C4-2B (cell line): ENCODE measurements around the gene PPP1R2C.

Source experiments
- H3K27ac ChIP-seq: fragments of 450-650 bp; 2 replicates; pipeline ENCODE4 v1.5.1; 2017
- ZFX ChIP-seq: fragments of 450-650 bp; IDR thresholded peaks from 2 replicates; pipeline ENCODE4 v1.6.1; 2017
- TF ChIP-seq, protein P1 (sequence below): fragments of 450-650 bp; conservative IDR thresholded peaks from 2 replicates; pipeline ENCODE4 v1.5.1; 2017; ENCODE audit warnings: mild to moderate bottlenecking

The PPP1R2C gene

DNA sequence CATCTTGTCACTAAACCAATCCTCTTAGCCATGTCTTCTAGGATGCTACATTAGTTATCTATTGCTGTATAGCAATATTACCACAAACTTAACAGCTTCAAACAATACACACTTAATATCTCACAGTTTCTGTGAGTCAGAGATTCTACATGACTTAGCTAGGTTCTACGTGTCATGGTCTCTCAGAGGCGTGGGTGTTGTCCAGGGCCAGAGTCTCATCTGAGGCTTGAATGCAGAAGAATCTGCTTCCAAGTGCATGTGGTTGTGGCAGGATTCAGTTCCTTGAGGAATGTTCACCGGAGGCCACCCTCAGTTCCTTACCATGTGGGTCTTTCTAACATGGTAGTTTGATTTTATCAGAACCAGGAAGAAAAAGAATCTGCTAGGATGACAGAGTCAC, 26.4 kb downstream of the PPP1R2C start:
- H3K27ac ChIP-seq = no peak overlapping the region
- no peak for TF ChIP-seq ZFX
- TF ChIP-seq, protein P1, sequence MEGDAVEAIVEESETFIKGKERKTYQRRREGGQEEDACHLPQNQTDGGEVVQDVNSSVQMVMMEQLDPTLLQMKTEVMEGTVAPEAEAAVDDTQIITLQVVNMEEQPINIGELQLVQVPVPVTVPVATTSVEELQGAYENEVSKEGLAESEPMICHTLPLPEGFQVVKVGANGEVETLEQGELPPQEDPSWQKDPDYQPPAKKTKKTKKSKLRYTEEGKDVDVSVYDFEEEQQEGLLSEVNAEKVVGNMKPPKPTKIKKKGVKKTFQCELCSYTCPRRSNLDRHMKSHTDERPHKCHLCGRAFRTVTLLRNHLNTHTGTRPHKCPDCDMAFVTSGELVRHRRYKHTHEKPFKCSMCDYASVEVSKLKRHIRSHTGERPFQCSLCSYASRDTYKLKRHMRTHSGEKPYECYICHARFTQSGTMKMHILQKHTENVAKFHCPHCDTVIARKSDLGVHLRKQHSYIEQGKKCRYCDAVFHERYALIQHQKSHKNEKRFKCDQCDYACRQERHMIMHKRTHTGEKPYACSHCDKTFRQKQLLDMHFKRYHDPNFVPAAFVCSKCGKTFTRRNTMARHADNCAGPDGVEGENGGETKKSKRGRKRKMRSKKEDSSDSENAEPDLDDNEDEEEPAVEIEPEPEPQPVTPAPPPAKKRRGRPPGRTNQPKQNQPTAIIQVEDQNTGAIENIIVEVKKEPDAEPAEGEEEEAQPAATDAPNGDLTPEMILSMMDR = no peak

DNA sequence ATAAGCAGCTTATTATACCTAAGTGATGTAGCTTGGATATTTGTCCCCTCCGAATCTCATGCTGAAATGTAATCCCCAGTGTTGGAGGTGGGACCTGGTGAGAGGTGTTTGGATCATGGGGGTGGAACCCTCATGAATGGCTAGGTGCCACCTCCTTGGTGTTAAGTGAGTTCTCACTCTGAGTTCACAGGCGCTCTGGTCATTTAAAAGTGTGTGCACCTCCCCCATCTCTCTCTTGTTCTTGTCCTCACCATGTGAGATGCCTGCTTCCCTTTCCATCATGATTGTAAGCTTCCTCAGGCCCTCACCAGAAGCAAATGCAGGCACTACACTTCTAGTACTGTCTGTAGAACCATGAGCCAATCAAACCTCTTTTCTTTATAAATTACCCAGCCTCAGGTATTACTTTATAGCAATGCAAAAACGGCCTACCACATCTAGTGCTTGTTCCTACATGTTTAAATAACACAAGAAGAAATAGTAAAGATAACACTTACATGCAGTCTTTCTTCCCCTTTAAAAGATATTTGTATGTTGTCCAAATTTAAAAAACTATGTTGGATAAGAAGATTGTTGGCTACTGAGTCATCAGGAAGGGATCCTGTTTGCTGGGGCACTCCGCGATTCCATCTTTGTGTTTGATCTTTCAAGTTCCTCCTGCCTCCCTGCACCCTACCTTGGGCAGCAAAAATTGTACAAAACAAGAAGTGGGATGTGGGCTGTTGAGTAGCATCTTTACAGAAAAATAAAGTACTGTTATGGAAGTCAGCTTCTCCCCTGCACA, 29.7 kb downstream of the PPP1R2C start:
- H3K27ac ChIP-seq = no peak overlapping the region
- TF ChIP-seq, protein P1 = no peak
- no peak for TF ChIP-seq ZFX

DNA sequence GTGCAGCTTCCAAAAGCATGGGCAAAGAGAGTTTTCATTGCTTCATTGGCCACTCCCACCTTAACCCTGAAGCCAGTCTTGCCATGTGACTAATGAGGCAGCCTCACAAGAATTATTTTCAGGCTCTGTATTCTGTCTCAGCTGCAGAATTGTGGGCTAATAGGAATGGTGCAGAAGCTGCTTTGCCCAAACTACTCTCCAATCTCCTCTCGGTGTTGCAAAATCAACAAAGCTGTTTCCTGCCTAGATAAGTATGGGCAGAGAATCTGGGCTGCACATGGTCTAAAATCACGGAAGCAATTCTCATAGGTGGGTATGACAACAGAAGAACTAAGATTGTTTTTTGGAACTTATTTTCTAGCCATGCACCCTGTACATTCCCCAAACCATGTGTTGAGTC, 31.4 kb downstream of the PPP1R2C start:
- H3K27ac ChIP-seq = no peak overlapping the region
- TF ChIP-seq ZFX = no peak
- TF ChIP-seq, protein P1 = no peak

DNA sequence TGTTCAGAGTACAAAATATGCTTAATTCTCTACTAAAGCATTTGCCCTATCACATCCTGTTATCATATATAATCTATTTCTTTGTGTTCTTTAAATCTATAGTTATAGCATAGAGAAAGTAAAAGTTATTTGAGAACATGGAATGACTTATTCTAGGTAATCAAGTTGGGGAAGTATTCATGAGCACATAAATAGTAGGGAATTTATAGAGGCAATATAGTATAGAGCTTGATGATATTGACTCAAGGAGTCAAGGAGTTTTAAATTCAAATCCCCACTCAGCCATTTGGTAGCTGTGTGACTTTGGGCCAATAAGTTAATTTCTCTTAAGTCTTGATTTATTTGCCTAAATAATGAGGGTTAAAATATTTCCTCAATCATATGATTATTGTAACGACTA, 37.5 kb downstream of the PPP1R2C start:
- no peak overlapping the region for H3K27ac ChIP-seq
- TF ChIP-seq ZFX = no peak
- TF ChIP-seq, protein P1 = no peak

DNA sequence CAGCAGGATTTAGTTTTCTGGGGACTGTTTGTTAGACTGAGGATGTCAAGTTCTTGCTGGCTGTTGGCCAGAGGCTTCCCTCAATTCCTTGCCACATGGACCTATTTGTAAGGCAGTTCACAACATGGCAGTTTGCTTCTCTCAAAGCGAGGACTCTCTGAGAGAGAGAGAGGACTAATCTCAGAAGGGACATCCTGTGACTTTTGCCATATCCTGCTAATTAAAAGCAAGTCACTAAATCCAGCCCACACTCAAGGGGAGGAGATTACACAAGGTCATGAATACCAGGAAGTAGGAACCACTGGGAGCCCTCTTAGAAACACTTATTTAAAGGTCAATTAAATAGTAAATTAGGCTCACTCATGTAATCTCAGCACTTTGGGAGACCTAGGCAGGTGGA, 38.2 kb downstream of the PPP1R2C start:
- no peak overlapping the region for H3K27ac ChIP-seq
- TF ChIP-seq, protein P1 = no peak
- TF ChIP-seq ZFX = no peak

DNA sequence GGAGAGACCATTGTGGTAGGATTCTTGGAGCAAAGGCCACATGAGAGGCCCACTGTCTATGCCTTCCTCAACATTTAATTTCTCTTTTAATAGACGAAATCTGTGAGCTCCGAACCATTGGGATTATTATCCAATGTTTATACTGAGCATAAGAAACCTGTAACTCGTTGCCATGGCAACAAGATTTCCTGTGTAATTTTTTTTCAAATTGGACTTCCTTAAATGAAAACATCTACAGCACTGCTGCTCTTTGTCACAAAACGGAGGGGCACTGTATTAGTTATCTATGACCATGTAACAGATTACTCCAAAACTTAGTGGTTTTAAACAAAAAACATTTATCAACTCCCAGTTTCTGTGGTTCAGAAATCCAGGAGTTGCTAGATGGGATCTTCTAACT, 38.7 kb downstream of the PPP1R2C start:
- no peak for TF ChIP-seq ZFX
- TF ChIP-seq, protein P1 = no peak
- H3K27ac ChIP-seq = no peak overlapping the region

DNA sequence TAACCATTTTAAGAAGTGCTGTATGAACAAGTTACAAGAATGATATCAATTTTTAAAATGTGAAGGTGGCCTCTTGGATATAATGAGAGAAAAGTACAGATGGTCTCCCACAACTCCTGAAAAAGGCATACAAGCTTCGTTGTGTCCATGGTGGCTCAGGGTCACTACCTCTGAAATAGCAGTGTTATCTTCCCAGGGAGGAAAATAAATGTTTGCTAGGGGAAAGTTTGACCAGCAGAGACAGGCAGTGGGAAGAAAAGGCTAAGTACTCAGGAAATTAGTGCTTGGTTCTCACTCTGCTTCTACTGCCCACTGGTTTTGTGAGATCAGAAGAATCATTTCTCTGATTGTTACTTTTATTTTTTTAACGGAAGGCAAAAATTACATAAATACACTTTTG, 39.4 kb downstream of the PPP1R2C start:
- TF ChIP-seq ZFX = no peak
- TF ChIP-seq, protein P1 = no peak
- no peak overlapping the region for H3K27ac ChIP-seq
